Right lobe of liver (tissue), 6 donors: ENCODE data around the gene OR2G2. TPM values are rescaled to one million over a fixed set of nuclear protein-coding genes. Genes with fewer than 3 reads are reported as not detected.

ENCODE experiments used
- ATAC-seq, 4 donors: fragments of 200-7000 bp; cut with Tn5 transposase; one replicate each; pipeline ENCODE4 v1.9.1; 2020; ENCODE audit warnings: mild to moderate bottlenecking in 4 of 4, moderate library complexity in 4 of 4
- DNase-seq, 3 donors: peaks; one replicate each; pipeline ENCODE4 v3.0.0-alpha.2; 2020
- H3K27ac ChIP-seq, 3 donors: fragments of 200-600 bp; one replicate each; pipeline ENCODE4 v1.8.0; 2022
- H3K27me3 ChIP-seq, 2 donors: fragments of 200-600 bp; one replicate each; pipeline ENCODE4 v1.8.0; 2022
- H3K36me3 ChIP-seq, 4 donors: fragments of 200-600 bp; sonication (generic) in 1 of 4; one replicate each; pipeline versions ENCODE4 v1.5.1 to v1.8.0; 2017 to 2022; ENCODE audit warnings: control low read depth in 1 of 4
- H3K4me1 ChIP-seq, 4 donors: fragments of 200-600 bp; sonication (generic) in 1 of 4; one replicate each; pipeline versions ENCODE4 v1.5.1 to v1.8.0; 2017 to 2022; ENCODE audit warnings: control low read depth in 1 of 4
- H3K4me3 ChIP-seq, 3 donors: fragments of 200-600 bp; one replicate each; pipeline ENCODE4 v1.8.0; 2022
- H3K9me3 ChIP-seq, 4 donors: fragments of 200-600 bp; sonication (generic) in 1 of 4; one replicate each; pipeline versions ENCODE4 v1.5.1 to v1.8.0; 2017 to 2022; ENCODE audit warnings: control low read depth in 1 of 4
- POLR2A ChIP-seq: fragments of 450-650 bp; IDR thresholded peaks from one replicate; pipeline ENCODE4 v1.6.1; 2017; ENCODE audit warnings: antibody characterized with exemption, mild to moderate bottlenecking
- WGBS: methylation state at CpG from one replicate; pipeline ENCODE4 v1.1.6; 2018; ENCODE audit warnings: low coverage, low lambda C conversion rate; ENCODE audit not compliant: insufficient coverage; ENCODE audit errors: missing lambda C conversion rate; 5-methylcytosine and 5-hydroxymethylcytosine counted together
- intact Hi-C, 2 donors: fragments of 100-400 bp; cut with DNase I; formaldehyde crosslinking; loops; one replicate each; pipeline versions ENCODE4 v1.11.2 to v1.14.1; 2022
- total RNA-seq, 6 experiments: library from RNA; depleted of rRNA in 2 of 6; stranded (reverse); fragments of >200 nt in 2 of 6; fragmentation: NEBNext Ultra II Directional in 3 of 6; extraction: Animal tissue kit (Norgen Biotek cat#: 25700) in 3 of 6; gene quantifications; one replicate each; pipeline versions ENCODE4 v1.1.0 to v1.2.4, GENCODE V29; 2016 to 2023
- TF ChIP-seq, protein P1 (sequence below), 4 donors: fragments of 200-600 bp in 3 of 4; fragments of 450-650 bp in 1 of 4; IDR thresholded peaks; one replicate each; pipeline versions ENCODE4 v1.5.1 to v1.8.0; 2016 to 2022; ENCODE audit warnings: antibody characterized with exemption in 4 of 4, mild to moderate bottlenecking in 2 of 4
- donor health status: DM: no; HTN: yes; CAD: no.
- donor health status: DM: no; HTN: no; CAD: no.
- donor health status: DM: no; HTN: no; CAD: no.
- donor health status: DM: no; HTN: yes; CAD: no.
- donor health status: DM: no; HTN: yes; CAD: no.

OR2G2 gene
- total RNA-seq, 6 experiments from 2014 or later, result not detected

DNA sequence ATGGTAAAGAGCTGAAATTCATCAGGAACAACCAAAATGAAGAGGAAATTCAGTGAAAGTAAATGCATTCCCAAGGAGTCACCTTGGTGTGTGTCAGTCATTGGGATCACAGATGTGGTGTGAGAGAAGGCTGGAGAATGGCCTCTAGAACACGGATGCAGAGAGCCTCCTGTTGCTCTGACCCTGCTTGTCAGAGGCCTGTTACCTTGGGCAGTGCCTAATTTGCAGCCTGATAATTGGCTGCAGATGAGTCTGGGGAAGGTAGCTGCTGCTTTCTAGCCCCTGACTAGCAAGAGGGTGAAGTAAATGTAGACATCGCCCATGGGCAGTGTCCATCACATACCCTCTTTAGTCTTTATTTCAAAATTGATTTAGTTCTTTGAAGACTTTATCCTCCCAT lies 35.9 kb upstream of the OR2G2 start:
- Histone ChIP-seq H3K9me3 (no peaks in the 10 kb centered on the region), H3K4me1 (no peaks in the 10 kb centered on the region), H3K27me3 (no peaks in the 10 kb centered on the region), H3K4me3 (no peak overlapping the region), H3K36me3 (no peaks in the 10 kb centered on the region), H3K27ac (no peak overlapping the region)
- 41% methylated on average over 2 of the region's 2 CpGs for WGBS
- intact Hi-C loops, result no loop called here
- no peak for ATAC-seq
- no peak for TF ChIP-seq POLR2A
- TF ChIP-seq, protein P1, sequence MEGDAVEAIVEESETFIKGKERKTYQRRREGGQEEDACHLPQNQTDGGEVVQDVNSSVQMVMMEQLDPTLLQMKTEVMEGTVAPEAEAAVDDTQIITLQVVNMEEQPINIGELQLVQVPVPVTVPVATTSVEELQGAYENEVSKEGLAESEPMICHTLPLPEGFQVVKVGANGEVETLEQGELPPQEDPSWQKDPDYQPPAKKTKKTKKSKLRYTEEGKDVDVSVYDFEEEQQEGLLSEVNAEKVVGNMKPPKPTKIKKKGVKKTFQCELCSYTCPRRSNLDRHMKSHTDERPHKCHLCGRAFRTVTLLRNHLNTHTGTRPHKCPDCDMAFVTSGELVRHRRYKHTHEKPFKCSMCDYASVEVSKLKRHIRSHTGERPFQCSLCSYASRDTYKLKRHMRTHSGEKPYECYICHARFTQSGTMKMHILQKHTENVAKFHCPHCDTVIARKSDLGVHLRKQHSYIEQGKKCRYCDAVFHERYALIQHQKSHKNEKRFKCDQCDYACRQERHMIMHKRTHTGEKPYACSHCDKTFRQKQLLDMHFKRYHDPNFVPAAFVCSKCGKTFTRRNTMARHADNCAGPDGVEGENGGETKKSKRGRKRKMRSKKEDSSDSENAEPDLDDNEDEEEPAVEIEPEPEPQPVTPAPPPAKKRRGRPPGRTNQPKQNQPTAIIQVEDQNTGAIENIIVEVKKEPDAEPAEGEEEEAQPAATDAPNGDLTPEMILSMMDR (IDR thresholded peaks at IDR 0.05), result no peak
- no peak for DNase-seq

DNA sequence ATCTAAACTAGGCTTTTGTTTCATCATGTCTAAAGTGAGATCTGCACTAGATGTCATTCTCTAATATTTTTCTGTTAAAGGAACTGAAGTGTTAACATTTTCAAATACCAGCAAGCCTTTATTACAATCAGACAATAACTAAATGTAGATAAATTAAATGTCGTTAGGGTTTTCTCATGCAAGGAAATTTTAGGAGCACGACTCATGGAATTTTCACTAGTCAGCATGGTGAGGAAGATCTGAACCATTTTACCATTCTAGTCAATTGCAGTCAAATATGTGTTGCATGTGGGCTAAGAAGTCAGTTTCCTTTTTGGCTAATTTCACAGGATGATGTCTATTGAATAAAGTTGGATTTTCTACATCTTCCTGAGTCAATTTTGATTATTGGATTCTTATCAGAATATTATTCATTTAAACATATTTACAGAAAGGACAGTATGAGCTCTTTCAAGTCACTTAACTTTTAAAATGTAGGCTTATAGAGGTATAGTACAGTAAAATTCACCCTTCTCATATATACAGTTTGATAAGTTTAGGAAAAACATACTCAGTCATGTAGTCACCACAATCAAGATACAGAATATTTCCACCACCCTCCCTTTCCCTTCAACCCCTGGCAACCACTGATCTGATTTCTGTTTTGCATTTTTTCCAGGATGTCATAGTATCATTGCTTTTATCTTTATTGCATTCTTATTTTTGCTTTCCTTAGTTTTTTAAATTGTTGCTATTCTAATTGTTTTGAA lies 30.1 kb upstream of the OR2G2 start:
- WGBS, result 32% methylated on average over 2 of the region's 2 CpGs
- Histone ChIP-seq H3K9me3 (no peaks in the 10 kb centered on the region), H3K4me1 (no peaks in the 10 kb centered on the region), H3K27me3 (no peaks in the 10 kb centered on the region), H3K36me3 (no peaks in the 10 kb centered on the region), H3K4me3 (no peak overlapping the region), H3K27ac (no peak overlapping the region)
- intact Hi-C loops, result no loop called here
- DNase-seq (no peak), ATAC-seq (no peak)
- TF ChIP-seq, protein P1 (IDR thresholded peaks at IDR 0.05), result no peak
- no peak for TF ChIP-seq POLR2A

DNA sequence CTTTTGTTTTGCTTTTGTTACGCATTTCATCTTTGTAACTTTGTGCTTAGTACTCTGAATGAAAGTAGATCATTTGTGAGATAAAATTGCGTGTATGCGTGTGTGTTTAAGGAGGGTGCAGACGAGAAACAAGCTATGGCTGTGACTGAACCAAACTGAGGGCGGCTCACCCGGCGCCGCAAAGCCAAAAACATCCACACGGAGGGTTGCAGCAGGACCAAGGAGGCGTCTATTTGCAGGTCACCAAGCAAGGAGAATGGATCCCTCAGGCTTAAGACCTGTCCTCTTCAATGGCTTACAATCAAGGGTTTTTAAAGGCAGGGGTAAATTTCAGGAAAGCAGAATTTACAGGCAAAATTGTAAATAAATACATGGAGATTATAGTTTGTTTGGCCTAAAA lies 26.4 kb upstream of the OR2G2 start:
- H3K27me3 ChIP-seq, result no peaks in the 10 kb centered on the region
- H3K36me3 ChIP-seq, result no peaks in the 10 kb centered on the region
- no peaks in the 10 kb centered on the region for H3K4me1 ChIP-seq
- no peak for TF ChIP-seq POLR2A
- TF ChIP-seq, protein P1 (IDR thresholded peaks at IDR 0.05), result no peak
- no peak overlapping the region for H3K4me3 ChIP-seq
- WGBS, result 42% methylated on average over 7 of the region's 10 CpGs
- no peak overlapping the region for H3K27ac ChIP-seq
- DNase-seq (no peak), ATAC-seq (no peak)
- H3K9me3 ChIP-seq, result no peaks in the 10 kb centered on the region
- intact Hi-C loops, result no loop called here

DNA sequence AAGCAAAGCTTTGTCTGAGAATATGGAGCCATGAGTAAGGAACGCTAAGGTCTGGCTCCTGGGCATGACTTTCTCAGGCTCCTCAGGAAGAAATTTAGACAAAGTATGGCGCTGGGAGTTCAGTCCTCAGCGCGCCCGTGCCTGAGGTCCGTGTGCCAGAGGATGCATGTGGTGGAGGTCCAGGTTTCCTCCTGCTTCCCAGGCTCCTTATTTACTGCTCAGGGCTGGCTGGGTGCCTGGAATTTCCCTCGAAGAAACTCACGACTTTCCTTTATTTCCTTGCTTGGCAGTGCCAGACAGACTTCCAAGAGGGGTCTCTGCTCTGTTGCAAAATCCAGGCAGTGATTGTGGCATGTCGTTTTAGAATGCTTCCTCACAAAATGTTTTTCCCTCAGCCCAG lies 26.0 kb upstream of the OR2G2 start:
- no peak overlapping the region for H3K4me3 ChIP-seq
- H3K27ac ChIP-seq, result no peak overlapping the region
- DNase-seq (no peak), ATAC-seq (no peak)
- no peaks in the 10 kb centered on the region for H3K9me3 ChIP-seq
- no peaks in the 10 kb centered on the region for H3K27me3 ChIP-seq
- no peaks in the 10 kb centered on the region for H3K36me3 ChIP-seq
- WGBS, result 29% methylated on average over 4 of the region's 9 CpGs
- intact Hi-C loops, result no loop called here
- H3K4me1 ChIP-seq, result no peaks in the 10 kb centered on the region
- TF ChIP-seq POLR2A, result no peak
- TF ChIP-seq, protein P1 (IDR thresholded peaks at IDR 0.05), result no peak
